K562 treated with DMSO at 1 percent for 24 hours (cell line): ENCODE results near the gene THY1. TPM values are rescaled to one million over a fixed set of nuclear protein-coding genes. Genes with fewer than 3 reads are reported as not detected.

Source experiments
- total RNA-seq: library from RNA; unstranded; fragments of 300-600 nt; gene quantifications from 2 replicates; pipeline ENCODE4 v1.2.3, GENCODE V29; 2022; ENCODE audit warnings: low read depth; ENCODE audit not compliant: insufficient read depth

The THY1 gene
- not detected in 2 replicates for total RNA-seq

DNA sequence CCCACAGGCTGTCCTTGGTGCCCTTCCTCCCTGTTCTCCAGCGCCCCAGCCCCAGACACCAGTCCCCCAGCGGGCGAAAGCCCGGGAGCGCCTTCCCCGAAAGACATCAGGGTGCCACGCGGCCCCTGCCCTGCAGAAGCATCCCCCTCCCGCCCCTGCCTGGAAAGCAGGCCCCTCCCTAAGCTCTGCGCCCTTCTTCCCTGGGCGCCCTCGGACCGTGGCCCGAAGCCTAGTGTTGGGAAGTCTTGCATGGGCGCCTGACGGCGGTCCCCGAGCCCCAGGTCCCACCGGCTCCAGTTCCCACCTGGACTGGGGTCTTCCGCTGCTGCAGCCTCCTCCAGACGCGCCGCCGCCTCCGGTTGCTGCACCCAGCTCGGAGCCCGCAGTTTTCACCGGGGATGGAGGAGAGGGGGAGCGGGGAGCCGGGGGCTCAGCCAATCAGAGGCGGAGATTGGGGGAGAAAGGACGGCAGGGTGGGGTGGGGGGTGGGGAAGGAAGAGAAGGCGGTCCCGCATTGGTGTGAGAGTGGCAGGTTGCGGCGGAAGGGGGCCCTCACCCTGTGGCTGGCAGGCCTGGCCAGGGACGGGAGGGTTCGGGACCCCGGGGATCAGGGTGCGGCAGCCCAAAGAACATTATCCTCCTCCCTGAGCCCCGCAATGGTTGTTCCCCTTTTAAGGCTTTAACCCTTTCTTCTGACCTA lies at the start of gene THY1:
Gene THY1, minus strand, starts transcription at position 364 of the 700 bp plus-strand sequence. CDS start 2,267 bp downstream, outside the sequence.

DNA sequence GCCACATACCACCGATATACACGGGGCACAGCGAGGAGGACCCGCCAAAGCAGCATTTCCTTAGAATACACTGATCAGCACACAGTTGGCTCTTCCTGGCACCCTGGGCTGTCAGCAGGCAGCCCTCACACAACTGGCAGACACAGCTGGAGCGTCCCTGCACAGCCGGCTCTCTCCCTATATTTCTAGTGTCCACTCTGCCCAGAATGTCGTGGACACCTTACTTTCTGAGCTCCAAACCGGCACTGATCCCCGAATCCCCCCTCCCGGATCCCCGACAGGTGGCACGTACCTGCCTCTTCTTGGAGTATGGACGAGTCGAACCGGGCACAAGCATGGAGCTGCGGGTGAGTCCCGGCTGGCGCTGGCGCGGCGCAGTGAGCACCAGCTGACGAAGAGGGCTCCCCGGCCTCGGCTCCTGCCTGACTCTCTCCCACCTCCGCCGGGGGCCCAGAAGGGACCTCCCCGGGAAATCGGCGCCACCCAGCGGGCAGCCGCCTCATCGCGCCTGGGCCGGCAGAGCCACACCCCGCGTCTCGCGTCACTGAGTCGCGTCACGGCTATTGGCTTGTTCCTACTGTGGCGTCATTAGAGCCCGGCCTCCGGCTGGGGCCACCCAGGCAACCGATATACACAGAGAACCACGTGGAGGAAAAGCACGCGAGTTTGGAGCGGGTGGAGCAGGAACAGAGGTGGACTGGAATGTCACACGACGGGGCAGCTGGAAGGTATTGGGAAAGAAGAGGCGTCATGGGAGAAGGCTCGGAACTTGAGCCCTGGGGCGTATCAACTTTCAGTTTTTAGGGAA lies 41.6 kb downstream of the THY1 start, which contains the start of gene USP2:
Gene USP2, minus strand, starts transcription at position 510 of the 808 bp plus-strand sequence. CDS start 8,210 bp downstream, outside the sequence.

Other genes with a start within 250 kb of the THY1 start
- not detected in 2 replicates for gene NHERF4, start 237.7 kb downstream of the THY1 start, total RNA-seq
- gene CBL, start 216.8 kb downstream of the THY1 start, total RNA-seq, result 10.6 and 13.0 TPM in 2 replicates
- 33.0 and 34.9 TPM in 2 replicates for gene MCAM, start 106.0 kb downstream of the THY1 start, total RNA-seq
- 69.1 and 69.4 TPM in 2 replicates for gene RNF26, start 88.6 kb downstream of the THY1 start, total RNA-seq
- 0.58 and 1.7 TPM in 2 replicates for gene C1QTNF5, start 82.3 kb downstream of the THY1 start, total RNA-seq
- not detected in 2 replicates for gene MFRP, start 76.5 kb downstream of the THY1 start, total RNA-seq
- 7.8 and 8.0 TPM in 2 replicates for gene USP2, start 41.5 kb downstream of the THY1 start, total RNA-seq